Hepatocyte (in vitro differentiated cells): Measurements from ENCODE around the gene C6orf89. TPM values are rescaled to one million over a fixed set of nuclear protein-coding genes. Genes with fewer than 3 reads are reported as not detected.
"Not testable (repeated sequence)": the region's sequence is repeated elsewhere in the genome, so short reads cannot be mapped to it uniquely, and the experiment has no call there.

Source experiments
- DNase-seq: peaks from one replicate; pipeline ENCODE4 v3.0.0-alpha.2; 2016; ENCODE audit warnings: low spot score
- H2AFZ ChIP-seq: fragments of 200-600 bp; sonication (generic); 2 replicates; pipeline ENCODE4 v1.6.0; 2016; ENCODE audit warnings: antibody characterized with exemption, mild to moderate bottlenecking
- H3K27ac ChIP-seq: fragments of 200-600 bp; sonication (generic); 2 replicates; pipeline ENCODE4 v1.5.1; 2016; ENCODE audit warnings: mild to moderate bottlenecking
- H3K27me3 ChIP-seq: fragments of 200-600 bp; sonication (generic); 2 replicates; pipeline ENCODE4 v1.6.1; 2016
- H3K36me3 ChIP-seq: fragments of 200-600 bp; sonication (generic); replicated peaks from 2 replicates; pipeline ENCODE4 v1.5.1; 2016; ENCODE audit warnings: low read depth; ENCODE audit not compliant: insufficient read depth
- H3K4me1 ChIP-seq: fragments of 200-600 bp; sonication (generic); 2 replicates; pipeline ENCODE4 v1.5.1; 2016; ENCODE audit warnings: mild to moderate bottlenecking, moderate library complexity; ENCODE audit not compliant: insufficient read depth
- H3K4me2 ChIP-seq: fragments of 200-600 bp; sonication (generic); 2 replicates; pipeline ENCODE4 v1.6.0; 2016
- H3K4me3 ChIP-seq: fragments of 200-600 bp; sonication (generic); 2 replicates; pipeline ENCODE4 v1.5.1; 2016; ENCODE audit warnings: mild to moderate bottlenecking
- H3K79me2 ChIP-seq: fragments of 200-600 bp; sonication (generic); 2 replicates; pipeline ENCODE4 v1.6.0; 2017; ENCODE audit warnings: mild to moderate bottlenecking
- H3K9me2 ChIP-seq: fragments of 200-600 bp; sonication (generic); replicated peaks from 2 replicates; pipeline ENCODE4 v1.6.0; 2017; ENCODE audit warnings: mild to moderate bottlenecking; ENCODE audit not compliant: insufficient read depth
- H3K9me3 ChIP-seq: fragments of 200-600 bp; sonication (generic); 2 replicates; pipeline ENCODE4 v1.5.1; 2016; ENCODE audit warnings: low read depth, mild to moderate bottlenecking
- H4K20me1 ChIP-seq: fragments of 200-600 bp; sonication (generic); 2 replicates; pipeline ENCODE4 v1.6.0; 2016; ENCODE audit warnings: mild to moderate bottlenecking; ENCODE audit not compliant: insufficient read depth, poor library complexity, severe bottlenecking
- EZH2 ChIP-seq: fragments of 200-600 bp; sonication (generic); IDR thresholded peaks from 2 replicates; pipeline ENCODE4 v1.6.1; 2016; ENCODE audit warnings: antibody characterized with exemption, mild to moderate bottlenecking, borderline replicate concordance
- EZH2phosphoT487 ChIP-seq: fragments of 200-600 bp; sonication (generic); IDR thresholded peaks from one replicate; pipeline ENCODE4 v1.6.1; 2018; ENCODE audit warnings: antibody characterized with exemption, mild to moderate bottlenecking, low read depth, moderate library complexity; ENCODE audit not compliant: unreplicated experiment, severe bottlenecking
- WGBS: methylation state at CpG from one replicate; pipeline ENCODE4 v1.1.6; 2016; ENCODE audit warnings: low lambda C conversion rate; ENCODE audit errors: missing lambda C conversion rate; 5-methylcytosine and 5-hydroxymethylcytosine counted together
- polyA plus RNA-seq: library from polyadenylated mRNA; unstranded; fragments of >200 nt; fragmentation: Nextera tagmentation; extraction: Ambion mirVana; gene quantifications from 2 replicates; pipeline ENCODE4 v1.2.1, GENCODE V29; 2016
- total RNA-seq: library from RNA; depleted of rRNA; stranded (reverse); fragments of >200 nt; gene quantifications from 2 replicates; pipeline ENCODE4 v1.2.3, GENCODE V29; 2014
- TF ChIP-seq, protein P1 (sequence below): fragments of 200-600 bp; sonication (generic); IDR thresholded peaks from 2 replicates; pipeline ENCODE4 v1.5.1; 2016; ENCODE audit warnings: antibody characterized with exemption, mild to moderate bottlenecking; ENCODE audit not compliant: poor library complexity

C6orf89 gene
- total and polyA plus RNA-seq, 2 experiments from 2014 or later, result 39.6 to 45.2 TPM

DNA sequence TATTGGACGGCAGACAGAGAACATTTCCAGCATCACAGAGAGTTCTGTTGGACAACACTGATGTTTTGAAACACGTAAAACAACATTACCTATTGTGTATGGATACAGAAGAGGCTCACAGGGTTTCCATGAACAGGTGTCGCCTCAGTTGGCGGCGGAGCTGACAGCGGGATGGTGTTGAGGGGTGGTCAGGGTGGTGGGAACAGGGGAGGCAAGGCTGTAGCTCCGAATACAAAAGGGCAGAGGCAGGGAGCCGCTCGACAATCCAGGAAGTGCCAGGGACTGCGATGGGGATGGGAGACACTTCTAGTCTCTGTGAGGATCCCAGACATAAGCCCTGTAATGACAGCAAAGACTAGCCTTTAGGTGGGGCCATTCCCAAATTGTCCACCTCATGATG, 54.3 kb downstream of the C6orf89 start:
- no peaks in the 10 kb centered on the region for H3K4me1 ChIP-seq
- H3K4me3 ChIP-seq, result no peak overlapping the region
- H3K27me3 ChIP-seq, result no peaks in the 10 kb centered on the region
- H3K4me2 ChIP-seq, result no peak overlapping the region
- no peaks in the 10 kb centered on the region for H3K9me2 ChIP-seq
- no peak for DNase-seq
- H3K79me2 ChIP-seq, result no peaks in the 10 kb centered on the region
- no peaks in the 10 kb centered on the region for H4K20me1 ChIP-seq
- no peaks in the 10 kb centered on the region for H3K9me3 ChIP-seq
- no peak overlapping the region for H2AFZ ChIP-seq
- WGBS, result 90% methylated on average over 10 of the region's 10 CpGs
- TF ChIP-seq EZH2phosphoT487, result no peak
- no peak for TF ChIP-seq EZH2
- TF ChIP-seq, protein P1, sequence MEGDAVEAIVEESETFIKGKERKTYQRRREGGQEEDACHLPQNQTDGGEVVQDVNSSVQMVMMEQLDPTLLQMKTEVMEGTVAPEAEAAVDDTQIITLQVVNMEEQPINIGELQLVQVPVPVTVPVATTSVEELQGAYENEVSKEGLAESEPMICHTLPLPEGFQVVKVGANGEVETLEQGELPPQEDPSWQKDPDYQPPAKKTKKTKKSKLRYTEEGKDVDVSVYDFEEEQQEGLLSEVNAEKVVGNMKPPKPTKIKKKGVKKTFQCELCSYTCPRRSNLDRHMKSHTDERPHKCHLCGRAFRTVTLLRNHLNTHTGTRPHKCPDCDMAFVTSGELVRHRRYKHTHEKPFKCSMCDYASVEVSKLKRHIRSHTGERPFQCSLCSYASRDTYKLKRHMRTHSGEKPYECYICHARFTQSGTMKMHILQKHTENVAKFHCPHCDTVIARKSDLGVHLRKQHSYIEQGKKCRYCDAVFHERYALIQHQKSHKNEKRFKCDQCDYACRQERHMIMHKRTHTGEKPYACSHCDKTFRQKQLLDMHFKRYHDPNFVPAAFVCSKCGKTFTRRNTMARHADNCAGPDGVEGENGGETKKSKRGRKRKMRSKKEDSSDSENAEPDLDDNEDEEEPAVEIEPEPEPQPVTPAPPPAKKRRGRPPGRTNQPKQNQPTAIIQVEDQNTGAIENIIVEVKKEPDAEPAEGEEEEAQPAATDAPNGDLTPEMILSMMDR, result no peak
- H3K36me3 ChIP-seq, result no peaks in the 10 kb centered on the region
- no peak overlapping the region for H3K27ac ChIP-seq

- H3K79me2 ChIP-seq, H4K20me1 ChIP-seq, H2AFZ ChIP-seq, H3K4me3 ChIP-seq, H3K9me3 ChIP-seq, H3K36me3 ChIP-seq, H3K27ac ChIP-seq, DNase-seq, H3K27me3 ChIP-seq, H3K4me1 ChIP-seq, H3K4me2 ChIP-seq, H3K9me2 ChIP-seq: not testable (repeated sequence)
- 100% methylated on average over 4 of the region's 40 CpGs for WGBS
Measured at GRCh38 chr6:36941561-36941960, 55.8 kb downstream of the C6orf89 start.

DNA sequence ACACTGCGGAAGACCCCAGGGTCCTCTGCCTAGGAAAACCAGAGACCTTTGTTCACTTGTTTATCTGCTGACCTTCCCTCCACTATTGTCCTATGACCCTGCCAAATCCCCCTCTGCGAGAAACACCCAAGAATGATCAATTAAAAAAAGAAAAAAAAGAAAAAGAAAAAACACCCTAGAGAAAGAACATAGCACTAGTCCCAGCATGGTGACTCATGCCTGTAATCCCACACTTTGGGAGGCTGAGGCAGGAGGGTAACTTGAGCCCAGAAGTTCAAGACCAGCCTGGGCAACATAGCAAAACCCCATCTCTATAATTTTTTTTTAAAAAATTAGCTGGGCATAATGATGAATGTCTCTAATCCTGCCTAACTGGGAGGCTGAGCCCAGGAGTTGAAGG, 56.6 kb downstream of the C6orf89 start:
- not testable (repeated sequence) for DNase-seq, H4K20me1 ChIP-seq, H2AFZ ChIP-seq, H3K4me1 ChIP-seq, H3K79me2 ChIP-seq, H3K4me3 ChIP-seq, H3K9me2 ChIP-seq, H3K36me3 ChIP-seq, H3K27me3 ChIP-seq, H3K4me2 ChIP-seq, H3K27ac ChIP-seq, H3K9me3 ChIP-seq
- 78% methylated on average over 1 of the region's 2 CpGs for WGBS

GRCh38 chr6:36944650-36945049, 58.9 kb downstream of the C6orf89 start:
- TF ChIP-seq EZH2phosphoT487, result no peak
- no peak for TF ChIP-seq EZH2
- TF ChIP-seq, protein P1, result no peak
- H3K9me2 ChIP-seq, result no peaks in the 10 kb centered on the region
- H3K27me3 ChIP-seq, result no peaks in the 10 kb centered on the region
- H2AFZ ChIP-seq, result no peak overlapping the region
- H3K36me3 ChIP-seq, result no peaks in the 10 kb centered on the region
- DNase-seq, result no peak
- H3K79me2 ChIP-seq, result no peaks in the 10 kb centered on the region
- 63% methylated on average over 5 of the region's 5 CpGs for WGBS
- no peaks in the 10 kb centered on the region for H4K20me1 ChIP-seq
- H3K9me3 ChIP-seq, result no peaks in the 10 kb centered on the region
- H3K4me1 ChIP-seq, result no peaks in the 10 kb centered on the region
- H3K4me3 ChIP-seq, result no peak overlapping the region
- no peak overlapping the region for H3K4me2 ChIP-seq
- no peak overlapping the region for H3K27ac ChIP-seq

DNA sequence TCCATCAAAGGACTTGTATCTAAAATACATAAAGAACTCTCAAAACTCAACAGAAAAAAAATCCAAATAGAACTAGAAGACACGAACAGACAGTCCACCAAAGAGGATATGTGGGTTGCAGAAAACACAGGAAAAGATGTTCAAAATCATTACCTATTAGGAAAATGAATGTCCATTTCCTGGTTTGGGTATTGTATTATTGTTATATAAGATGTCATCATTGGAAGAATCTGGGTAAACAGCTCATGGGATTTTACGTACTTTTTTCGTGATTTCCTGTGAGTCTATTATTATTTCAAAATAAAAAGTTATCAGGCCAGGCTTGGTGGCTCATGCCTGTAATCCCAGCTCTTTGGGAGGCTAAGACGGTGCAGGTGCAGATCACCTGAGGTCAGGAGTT, 59.5 kb downstream of the C6orf89 start:
- H3K79me2 ChIP-seq, result no peaks in the 10 kb centered on the region
- 89% methylated on average over 4 of the region's 4 CpGs for WGBS
- no peak overlapping the region for H3K27ac ChIP-seq

More for the DNA sequence above, 59.5 kb downstream of the C6orf89 start:
- Histone ChIP-seq H3K27me3 (no peaks in the 10 kb centered on the region), H2AFZ (no peak overlapping the region), H3K9me3 (no peaks in the 10 kb centered on the region), H3K4me3 (no peak overlapping the region), H3K9me2 (no peaks in the 10 kb centered on the region), H3K4me1 (no peaks in the 10 kb centered on the region), H3K4me2 (no peak overlapping the region), H4K20me1 (no peaks in the 10 kb centered on the region), H3K36me3 (no peaks in the 10 kb centered on the region)
- DNase-seq, result no peak
- TF ChIP-seq EZH2phosphoT487 (no peak), EZH2 (no peak)
- TF ChIP-seq, protein P1, result no peak
